Panc1 (cell line): ENCODE results near the gene PRKG1.

ENCODE experiments used
- POLR2AphosphoS5 ChIP-seq: IDR thresholded peaks from 2 replicates; pipeline ENCODE4 v1.6.1; 2012; ENCODE audit warnings: mild to moderate bottlenecking, low read depth, low read length, moderate library complexity
- REST ChIP-seq, 2 experiments: IDR thresholded peaks; 2 replicates each; pipeline ENCODE4 v1.6.1; 2011 to 2012; ENCODE audit warnings: low read depth in 2 of 2, control low read depth in 1 of 2, low read length in 1 of 2, mild to moderate bottlenecking in 1 of 2, moderate library complexity in 1 of 2; ENCODE audit not compliant: insufficient read depth in 1 of 2
- TCF7L2 ChIP-seq: IDR thresholded peaks from 2 replicates; pipeline ENCODE4 v1.6.1; 2011; ENCODE audit warnings: mild to moderate bottlenecking, low read depth, low read length, inconsistent platforms
- TF ChIP-seq, protein P1 (sequence below): fragments of 450-650 bp; IDR thresholded peaks from 2 replicates; pipeline ENCODE4 v1.5.1; 2017; ENCODE audit warnings: mild to moderate bottlenecking

DNA sequence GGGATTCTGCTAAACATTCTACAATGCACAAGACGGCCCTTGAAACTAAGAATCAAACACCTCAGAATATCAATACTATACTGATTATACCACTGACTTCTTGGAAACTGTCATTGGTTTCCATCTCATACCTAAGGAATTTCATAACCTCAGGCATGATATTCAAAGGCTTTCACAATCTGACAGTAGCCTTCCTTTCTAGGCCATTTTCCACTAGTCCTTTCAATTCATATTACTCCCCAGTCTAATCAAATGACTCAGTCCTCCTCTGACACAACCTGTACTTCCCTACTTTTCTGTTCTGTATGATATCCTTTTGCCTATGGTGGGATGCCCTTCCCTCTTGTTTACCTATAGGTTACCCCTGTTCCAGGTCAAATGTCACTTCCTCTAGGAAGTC is 576.8 kb downstream of the PRKG1 start:
- TF ChIP-seq, protein P1, sequence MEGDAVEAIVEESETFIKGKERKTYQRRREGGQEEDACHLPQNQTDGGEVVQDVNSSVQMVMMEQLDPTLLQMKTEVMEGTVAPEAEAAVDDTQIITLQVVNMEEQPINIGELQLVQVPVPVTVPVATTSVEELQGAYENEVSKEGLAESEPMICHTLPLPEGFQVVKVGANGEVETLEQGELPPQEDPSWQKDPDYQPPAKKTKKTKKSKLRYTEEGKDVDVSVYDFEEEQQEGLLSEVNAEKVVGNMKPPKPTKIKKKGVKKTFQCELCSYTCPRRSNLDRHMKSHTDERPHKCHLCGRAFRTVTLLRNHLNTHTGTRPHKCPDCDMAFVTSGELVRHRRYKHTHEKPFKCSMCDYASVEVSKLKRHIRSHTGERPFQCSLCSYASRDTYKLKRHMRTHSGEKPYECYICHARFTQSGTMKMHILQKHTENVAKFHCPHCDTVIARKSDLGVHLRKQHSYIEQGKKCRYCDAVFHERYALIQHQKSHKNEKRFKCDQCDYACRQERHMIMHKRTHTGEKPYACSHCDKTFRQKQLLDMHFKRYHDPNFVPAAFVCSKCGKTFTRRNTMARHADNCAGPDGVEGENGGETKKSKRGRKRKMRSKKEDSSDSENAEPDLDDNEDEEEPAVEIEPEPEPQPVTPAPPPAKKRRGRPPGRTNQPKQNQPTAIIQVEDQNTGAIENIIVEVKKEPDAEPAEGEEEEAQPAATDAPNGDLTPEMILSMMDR, result no peak
- no peak for TF ChIP-seq POLR2AphosphoS5
- TF ChIP-seq TCF7L2, result no peak
- no peak for TF ChIP-seq REST (IDR thresholded peaks at IDR 0.05; ENCODE audit: insufficient read depth in 1 of 2, low read depth in 2 of 2, low read length in 1 of 2)
